ENCODE measurements around the gene CAMKK1. TPM values are rescaled to one million over a fixed set of nuclear protein-coding genes. Genes with fewer than 3 reads are reported as not detected.

CAMKK1 gene
- total RNA-seq, 2 experiments from 2014 or later = 6.7 to 6.9 TPM

- intact Hi-C loops (cut with micrococcal nuclease) = no loop called here
- DNase-seq (no peak), ATAC-seq (no peak)
- peaks cover 39% of the 10 kb centered on the region for H3K4me1 Mint-ChIP-seq (ENCODE audit: low read depth)
- H3K4me3 Mint-ChIP-seq = no peak overlapping the region
- no peaks in the 10 kb centered on the region for H3K9me3 Mint-ChIP-seq
- CTCF ChIA-PET = no interaction called here
- POLR2A ChIA-PET = no interaction called here
- no peak overlapping the region for H3K27ac Mint-ChIP-seq
- H3K27me3 Mint-ChIP-seq = no peaks in the 10 kb centered on the region
- TF ChIP-seq CTCF (IDR thresholded peaks at IDR 0.05) = no peak
- H3K36me3 Mint-ChIP-seq (ENCODE audit: low read depth) = no peaks in the 10 kb centered on the region
These were observed 25.7 kb upstream of the CAMKK1 start for GRCh38 chr17:3918372-3919122.

DNA sequence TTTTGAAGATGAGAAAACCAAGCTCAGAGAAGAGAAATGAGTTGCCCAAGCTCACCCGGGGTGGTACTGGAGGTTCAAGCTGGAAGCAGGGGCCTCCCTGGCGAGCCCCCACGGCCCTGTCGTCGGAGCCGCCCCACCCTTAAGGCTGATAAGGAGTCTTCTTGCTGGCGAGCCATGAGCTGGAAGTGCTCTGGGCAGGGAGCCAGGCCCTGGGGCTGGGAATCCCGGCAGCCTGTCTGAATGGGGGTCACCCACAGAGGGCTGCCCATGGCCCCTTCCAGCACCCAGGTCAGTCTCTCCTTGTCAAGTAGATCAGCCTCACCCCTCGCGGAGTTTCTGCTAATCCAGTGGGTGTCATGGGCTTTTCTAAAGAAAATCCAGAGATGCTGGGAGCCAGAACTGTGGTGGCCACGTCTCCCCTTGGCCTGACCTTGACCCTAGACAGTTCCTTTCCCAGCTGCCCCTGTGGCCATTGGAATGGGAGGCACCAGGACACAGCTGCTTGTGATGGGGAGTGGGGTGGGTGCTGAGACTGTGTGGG is 24.6 kb upstream of the CAMKK1 start:
- no peak for ATAC-seq
- TF ChIP-seq CTCF (IDR thresholded peaks at IDR 0.05) = no peak
- Mint-ChIP-seq H3K27ac (peak overlapping the region; percentile 84), H3K9me3 (no peaks in the 10 kb centered on the region), H3K27me3 (no peaks in the 10 kb centered on the region), H3K4me1 (ENCODE audit: low read depth) (peaks cover 41% of the 10 kb centered on the region), H3K4me3 (no peak overlapping the region), H3K36me3 (ENCODE audit: low read depth) (no peaks in the 10 kb centered on the region)
- intact Hi-C loops (cut with micrococcal nuclease) = no loop called here
- POLR2A ChIA-PET = interaction anchor here (0.8 to 1.5 kb wide), 3 partner anchors 28 to 128 kb away, joined by 3 to 6 read pairs (median 3); partner anchors contain the start of gene ATP2A3
- CTCF ChIA-PET = interaction anchor here (1.0 to 2.4 kb wide), 6 partner anchors 48 to 259 kb away, joined by 3 to 15 read pairs (median 4); no protein-coding TSS in a partner anchor
- no peak for DNase-seq

DNA sequence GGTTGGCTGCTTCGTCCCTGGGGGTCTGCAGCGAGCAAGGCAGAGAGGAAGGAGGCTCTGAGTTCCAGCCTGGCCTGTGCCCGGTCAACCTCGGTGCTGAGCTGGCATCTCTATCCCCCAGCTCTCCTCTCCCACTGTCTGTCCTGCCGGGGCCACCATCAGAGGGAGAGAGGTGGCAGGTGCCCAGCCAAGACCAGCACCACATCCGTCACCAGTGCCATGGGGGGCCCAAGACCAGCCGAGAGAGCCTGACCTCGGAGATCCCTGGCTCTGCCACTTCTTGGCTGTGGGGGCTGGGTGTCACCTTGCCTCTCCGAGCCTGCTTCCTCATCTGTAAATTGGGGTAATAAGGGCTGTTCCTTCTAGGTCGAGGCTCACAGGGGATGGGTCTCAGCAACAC is 24.0 kb upstream of the CAMKK1 start:
- H3K4me1 Mint-ChIP-seq (ENCODE audit: low read depth) = peaks cover 43% of the 10 kb centered on the region
- ATAC-seq = no peak
- ChIA-PET POLR2A (interaction anchor here (0.8 to 1.5 kb wide), 6 partner anchors 9 to 129 kb away, joined by 3 to 7 read pairs (median 4); partner anchors contain the start of gene ATP2A3), CTCF (interaction anchor here (0.6 to 2.4 kb wide), 11 partner anchors 40 to 259 kb away, joined by 3 to 15 read pairs (median 5); partner anchors contain the start of gene NCBP3)
- no peaks in the 10 kb centered on the region for H3K36me3 Mint-ChIP-seq (ENCODE audit: low read depth)
- peak overlapping the region; percentile 84 for H3K27ac Mint-ChIP-seq
- TF ChIP-seq CTCF (IDR thresholded peaks at IDR 0.05) = no peak
- H3K9me3 Mint-ChIP-seq = no peaks in the 10 kb centered on the region
- intact Hi-C loops (cut with micrococcal nuclease) = no loop called here
- DNase-seq = no peak
- H3K27me3 Mint-ChIP-seq = no peaks in the 10 kb centered on the region
- H3K4me3 Mint-ChIP-seq = peak overlapping the region; percentile 12

- intact Hi-C loops (cut with micrococcal nuclease) = loop anchor here (2.0 kb wide), 1 partner anchor 47 kb away; no protein-coding TSS in a partner anchor
- Mint-ChIP-seq H3K4me1 (ENCODE audit: low read depth) (peaks cover 50% of the 10 kb centered on the region), H3K27ac (peak within 1 kb of the TSS; percentile 84), H3K4me3 (peak within 1 kb of the TSS; percentile 62), H3K36me3 (ENCODE audit: low read depth) (no peaks in the 10 kb centered on the region), H3K27me3 (no peaks in the 10 kb centered on the region), H3K9me3 (no peaks in the 10 kb centered on the region)
- ChIA-PET CTCF (interaction anchor here (0.6 to 2.4 kb wide), 12 partner anchors 30 to 260 kb away, joined by 3 to 15 read pairs (median 4); partner anchors contain the start of gene NCBP3), POLR2A (interaction anchor here (1.1 to 1.5 kb wide), 5 partner anchors 10 to 49 kb away, joined by 3 to 7 read pairs (median 5); partner anchors contain the start of gene ATP2A3)
- no peak for TF ChIP-seq CTCF (IDR thresholded peaks at IDR 0.05)
- peak; percentile 78 for DNase-seq
- peak; percentile 38 for ATAC-seq
These were observed 23.3 kb upstream of the CAMKK1 start, which contains the start of gene P2RX1 for GRCh38 chr17:3915995-3916696. P2RX1 (minus strand) TSS chr17:3916465; CDS start chr17:3916225, 240 bp downstream.

Measured in activated CD8-positive, alpha-beta T cell treated with anti-CD3 and anti-CD28 coated beads for 36 hours (primary cell).